Rectal smooth muscle tissue (tissue), 1 donor: ENCODE measurements around the gene RAB31.
"Not testable (repeated sequence)": the region's sequence is repeated elsewhere in the genome, so short reads cannot be mapped to it uniquely, and the experiment has no call there.

Source experiments
- H3K27ac ChIP-seq: one replicate; pipeline ENCODE4 v1.7.0; 2013; ENCODE audit warnings: low read depth, low read length, inconsistent platforms
- H3K27me3 ChIP-seq: one replicate; pipeline ENCODE4 v1.7.0; 2013; ENCODE audit warnings: low read length; ENCODE audit not compliant: control insufficient read depth, insufficient read depth
- H3K36me3 ChIP-seq: one replicate; pipeline ENCODE4 v1.7.0; 2013; ENCODE audit warnings: low read length; ENCODE audit not compliant: control insufficient read depth, insufficient read depth
- H3K4me1 ChIP-seq: one replicate; pipeline ENCODE4 v1.7.0; 2013; ENCODE audit warnings: low read length; ENCODE audit not compliant: control insufficient read depth, insufficient read depth
- H3K4me3 ChIP-seq: one replicate; pipeline ENCODE4 v1.7.0; 2013; ENCODE audit warnings: low read length
- H3K9ac ChIP-seq: one replicate; pipeline ENCODE4 v1.7.0; 2013; ENCODE audit warnings: low read length

Gene RAB31

GRCh38 chr18:9897787-9898291 is 189.7 kb downstream of the RAB31 start:
- not testable (repeated sequence) for H3K4me1 ChIP-seq, H3K9ac ChIP-seq, H3K27me3 ChIP-seq, H3K27ac ChIP-seq, H3K4me3 ChIP-seq, H3K36me3 ChIP-seq

- H3K27ac ChIP-seq: no peak overlapping the region
- H3K27me3 ChIP-seq: no peaks in the 10 kb centered on the region
- H3K9ac ChIP-seq: no peak overlapping the region
- no peak overlapping the region for H3K4me3 ChIP-seq
- H3K4me1 ChIP-seq: no peaks in the 10 kb centered on the region
- H3K36me3 ChIP-seq: no peaks in the 10 kb centered on the region
Measured at GRCh38 chr18:9898792-9899549, 190.9 kb downstream of the RAB31 start.

- not testable (repeated sequence) for H3K27ac ChIP-seq, H3K9ac ChIP-seq, H3K36me3 ChIP-seq, H3K4me1 ChIP-seq, H3K27me3 ChIP-seq, H3K4me3 ChIP-seq
Measured at GRCh38 chr18:9899550-9899930, 191.4 kb downstream of the RAB31 start.

- no peaks in the 10 kb centered on the region for H3K27me3 ChIP-seq
- H3K9ac ChIP-seq: no peak overlapping the region
- no peak overlapping the region for H3K27ac ChIP-seq
- H3K36me3 ChIP-seq: no peaks in the 10 kb centered on the region
- no peak overlapping the region for H3K4me3 ChIP-seq
- no peaks in the 10 kb centered on the region for H3K4me1 ChIP-seq
Measured at GRCh38 chr18:9900699-9901098, 192.6 kb downstream of the RAB31 start.

- Histone ChIP-seq H3K36me3 (no peaks in the 10 kb centered on the region), H3K27me3 (no peaks in the 10 kb centered on the region), H3K9ac (no peak overlapping the region), H3K4me1 (no peaks in the 10 kb centered on the region), H3K4me3 (no peak overlapping the region), H3K27ac (no peak overlapping the region)
Measured at GRCh38 chr18:9901377-9901776, 193.3 kb downstream of the RAB31 start.

GRCh38 chr18:9902264-9902663 is 194.2 kb downstream of the RAB31 start:
- not testable (repeated sequence) for H3K36me3 ChIP-seq, H3K4me1 ChIP-seq, H3K9ac ChIP-seq, H3K27ac ChIP-seq, H3K4me3 ChIP-seq, H3K27me3 ChIP-seq

- no peak overlapping the region for H3K27ac ChIP-seq
- H3K9ac ChIP-seq: no peak overlapping the region
- no peaks in the 10 kb centered on the region for H3K36me3 ChIP-seq
- no peaks in the 10 kb centered on the region for H3K27me3 ChIP-seq
- no peak overlapping the region for H3K4me3 ChIP-seq
- H3K4me1 ChIP-seq: no peaks in the 10 kb centered on the region
Measured at GRCh38 chr18:9902832-9903231, 194.7 kb downstream of the RAB31 start.

- Histone ChIP-seq H3K4me3 (no peak overlapping the region), H3K9ac (no peak overlapping the region), H3K36me3 (no peaks in the 10 kb centered on the region), H3K4me1 (no peaks in the 10 kb centered on the region), H3K27me3 (no peaks in the 10 kb centered on the region), H3K27ac (no peak overlapping the region)
Measured at GRCh38 chr18:9905401-9905922, 197.4 kb downstream of the RAB31 start.

- Histone ChIP-seq H3K9ac (no peak overlapping the region), H3K4me3 (no peak overlapping the region), H3K27ac (no peak overlapping the region), H3K4me1 (no peaks in the 10 kb centered on the region), H3K36me3 (no peaks in the 10 kb centered on the region), H3K27me3 (no peaks in the 10 kb centered on the region)
Measured at GRCh38 chr18:9906481-9906880, 198.4 kb downstream of the RAB31 start.

- no peaks in the 10 kb centered on the region for H3K4me1 ChIP-seq
- no peak overlapping the region for H3K27ac ChIP-seq
- no peaks in the 10 kb centered on the region for H3K27me3 ChIP-seq
- no peak overlapping the region for H3K9ac ChIP-seq
- no peaks in the 10 kb centered on the region for H3K36me3 ChIP-seq
- H3K4me3 ChIP-seq: no peak overlapping the region
Measured at GRCh38 chr18:9907867-9908266, 199.8 kb downstream of the RAB31 start.

- Histone ChIP-seq H3K36me3 (no peaks in the 10 kb centered on the region), H3K4me3 (no peak overlapping the region), H3K9ac (no peak overlapping the region), H3K27me3 (no peaks in the 10 kb centered on the region), H3K27ac (no peak overlapping the region), H3K4me1 (peaks cover 3% of the 10 kb centered on the region)
Measured at GRCh38 chr18:9910071-9910470, 202.0 kb downstream of the RAB31 start.

- peaks cover 3% of the 10 kb centered on the region for H3K4me1 ChIP-seq
- H3K36me3 ChIP-seq: no peaks in the 10 kb centered on the region
- no peak overlapping the region for H3K4me3 ChIP-seq
- H3K27me3 ChIP-seq: no peaks in the 10 kb centered on the region
- no peak overlapping the region for H3K27ac ChIP-seq
- no peak overlapping the region for H3K9ac ChIP-seq
Measured at GRCh38 chr18:9910661-9911060, 202.6 kb downstream of the RAB31 start.

GRCh38 chr18:9911226-9911625 is 203.1 kb downstream of the RAB31 start:
- Histone ChIP-seq H3K27me3 (no peaks in the 10 kb centered on the region), H3K27ac (no peak overlapping the region), H3K4me1 (peaks cover 7% of the 10 kb centered on the region), H3K4me3 (no peak overlapping the region), H3K36me3 (no peaks in the 10 kb centered on the region), H3K9ac (no peak overlapping the region)
